Embryonic facial prominence (tissue), 1 donor: ENCODE data around the gene CBLN3.

Experiments used
- DNase-seq: peaks from one replicate; pipeline ENCODE4 v3.0.0-alpha.2; 2016; ENCODE audit errors: extremely low spot score

The CBLN3 gene

GRCh38 chr14:24426150-24426911, 3.1 kb downstream of the CBLN3 start:
- no peak for DNase-seq

- no peak for DNase-seq
Measured at GRCh38 chr14:24425704-24426103, 3.8 kb downstream of the CBLN3 start.

GRCh38 chr14:24422694-24423601, 6.5 kb downstream of the CBLN3 start:
- DNase-seq: no peak

- DNase-seq: no peak
Measured at GRCh38 chr14:24422261-24422660, 7.2 kb downstream of the CBLN3 start.

GRCh38 chr14:24418492-24418873, 11.0 kb downstream of the CBLN3 start:
- DNase-seq: no peak

GRCh38 chr14:24417832-24418491, 11.5 kb downstream of the CBLN3 start:
- DNase-seq: no peak

- no peak for DNase-seq
Measured at GRCh38 chr14:24416932-24417619, 12.4 kb downstream of the CBLN3 start.

GRCh38 chr14:24416254-24416931, 13.1 kb downstream of the CBLN3 start:
- DNase-seq: no peak

- no peak for DNase-seq
Measured at GRCh38 chr14:24415421-24416253, 13.8 kb downstream of the CBLN3 start.

GRCh38 chr14:24414732-24415420, 14.6 kb downstream of the CBLN3 start:
- no peak for DNase-seq

- DNase-seq: no peak
Measured at GRCh38 chr14:24414077-24414476, 15.4 kb downstream of the CBLN3 start.

- DNase-seq: no peak
Measured at GRCh38 chr14:24411443-24412389, 17.8 kb downstream of the CBLN3 start.

- no peak for DNase-seq
Measured at GRCh38 chr14:24409956-24410355, 19.5 kb downstream of the CBLN3 start.

- DNase-seq: no peak
Measured at GRCh38 chr14:24409192-24409591, 20.3 kb downstream of the CBLN3 start.

- DNase-seq: no peak
Measured at GRCh38 chr14:24408764-24409163, 20.7 kb downstream of the CBLN3 start.

- DNase-seq: no peak
Measured at GRCh38 chr14:24407608-24408325, 21.7 kb downstream of the CBLN3 start.

- DNase-seq: no peak
Measured at GRCh38 chr14:24406416-24406815, 23.1 kb downstream of the CBLN3 start.

GRCh38 chr14:24404814-24405213, 24.7 kb downstream of the CBLN3 start:
- DNase-seq: no peak
